ENCODE results near the gene GNLY.
"Not testable (repeated sequence)": the region's sequence is repeated elsewhere in the genome, so short reads cannot be mapped to it uniquely, and the experiment has no call there.

The GNLY gene

GRCh38 chr2:85669549-85669948 is 24.6 kb upstream of the GNLY start:
- TF ChIP-seq CTCF (IDR thresholded peaks at IDR 0.05; ENCODE audit: insufficient read depth, low read depth, low read length, missing control alignments): no peak
- DNase-seq (ENCODE audit: low read depth): peak; percentile 64
- no peak overlapping the region for H3K4me3 ChIP-seq (ENCODE audit: low read depth, low read length)

- not testable (repeated sequence) for DNase-seq (ENCODE audit: low read depth); H3K4me3 ChIP-seq (ENCODE audit: low read depth, low read length)
These were observed 23.7 kb upstream of the GNLY start for GRCh38 chr2:85670416-85670815.

GRCh38 chr2:85672456-85672855 is 21.7 kb upstream of the GNLY start:
- DNase-seq (ENCODE audit: low read depth): no peak
- no peak for TF ChIP-seq CTCF (IDR thresholded peaks at IDR 0.05; ENCODE audit: insufficient read depth, low read depth, low read length, missing control alignments)
- H3K4me3 ChIP-seq (ENCODE audit: low read depth, low read length): no peak overlapping the region

GRCh38 chr2:85673716-85674375 is 20.3 kb upstream of the GNLY start:
- no peak overlapping the region for H3K4me3 ChIP-seq (ENCODE audit: low read depth, low read length)
- TF ChIP-seq CTCF (IDR thresholded peaks at IDR 0.05; ENCODE audit: insufficient read depth, low read depth, low read length, missing control alignments): no peak
- DNase-seq (ENCODE audit: low read depth): no peak

- no peak for DNase-seq (ENCODE audit: low read depth)
- no peak overlapping the region for H3K4me3 ChIP-seq (ENCODE audit: low read depth, low read length)
- no peak for TF ChIP-seq CTCF (IDR thresholded peaks at IDR 0.05; ENCODE audit: insufficient read depth, low read depth, low read length, missing control alignments)
These were observed 19.7 kb upstream of the GNLY start for GRCh38 chr2:85674417-85674816.

GRCh38 chr2:85675427-85675826 is 18.7 kb upstream of the GNLY start:
- no peak for DNase-seq (ENCODE audit: low read depth)
- TF ChIP-seq CTCF (IDR thresholded peaks at IDR 0.05; ENCODE audit: insufficient read depth, low read depth, low read length, missing control alignments): no peak
- no peak overlapping the region for H3K4me3 ChIP-seq (ENCODE audit: low read depth, low read length)

GRCh38 chr2:85675866-85676548 is 18.2 kb upstream of the GNLY start:
- no peak for TF ChIP-seq CTCF (IDR thresholded peaks at IDR 0.05; ENCODE audit: insufficient read depth, low read depth, low read length, missing control alignments)
- no peak overlapping the region for H3K4me3 ChIP-seq (ENCODE audit: low read depth, low read length)
- DNase-seq (ENCODE audit: low read depth): no peak
